Tibial nerve (tissue), 4 donors: ENCODE data around the gene COL19A1.

Experiments
- CTCF ChIP-seq, 5 experiments: fragments of 200-600 bp in 3 of 5; fragments of 450-650 bp in 2 of 5; sonication (generic) in 3 of 5; IDR thresholded peaks; one replicate each; pipeline ENCODE4 v1.5.1; 2016 to 2019; ENCODE audit warnings: antibody characterized with exemption in 5 of 5, mild to moderate bottlenecking in 3 of 5, moderate library complexity in 2 of 5
- EP300 ChIP-seq, 2 donors: sonication (generic); formaldehyde crosslinking; IDR thresholded peaks; one replicate each; pipeline ENCODE4 v1.6.1; 2017; ENCODE audit warnings: antibody characterized with exemption in 2 of 2, mild to moderate bottlenecking in 1 of 2
- POLR2A ChIP-seq, 2 donors: fragments of 450-650 bp; IDR thresholded peaks; one replicate each; pipeline ENCODE4 v1.6.1; 2017; ENCODE audit warnings: antibody characterized with exemption in 2 of 2, mild to moderate bottlenecking in 2 of 2, moderate library complexity in 2 of 2

- TF ChIP-seq CTCF (IDR thresholded peaks at IDR 0.05) (no peak), POLR2A (IDR thresholded peaks at IDR 0.05) (no peak), EP300 (IDR thresholded peaks at IDR 0.05) (no peak)
These were observed 388.4 kb downstream of the COL19A1 start for GRCh38 chr6:70254784-70255183.
